Neural crest cell (in vitro differentiated cells): Measurements from ENCODE around the gene GPD2. TPM values are rescaled to one million over a fixed set of nuclear protein-coding genes. Genes with fewer than 3 reads are reported as not detected.

Experiments
- DNase-seq: peaks from one replicate; pipeline ENCODE4 v3.0.0; 2021; ENCODE audit warnings: low read depth, mixed read lengths, low spot score
- H3K27ac Mint-ChIP-seq: one replicate; pipeline ENCODE4 v1.8.0; 2021; ENCODE audit warnings: mild to moderate bottlenecking, mixed read lengths; ENCODE audit not compliant: unreplicated experiment
- H3K27me3 Mint-ChIP-seq: 2 replicates; pipeline ENCODE4 v1.8.0; 2021; ENCODE audit warnings: low read depth, mild to moderate bottlenecking, mixed read lengths
- H3K36me3 Mint-ChIP-seq: 2 replicates; pipeline ENCODE4 v1.8.0; 2021; ENCODE audit warnings: low read depth, mild to moderate bottlenecking, mixed read lengths
- H3K4me1 Mint-ChIP-seq: 2 replicates; pipeline ENCODE4 v1.8.0; 2021; ENCODE audit warnings: mixed read lengths
- H3K4me3 Mint-ChIP-seq: one replicate; pipeline ENCODE4 v1.8.0; 2021; ENCODE audit warnings: mild to moderate bottlenecking, mixed read lengths
- H3K9me3 Mint-ChIP-seq: 2 replicates; pipeline ENCODE4 v1.8.0; 2021; ENCODE audit warnings: mixed read lengths
- CTCF ChIP-seq: fragments of 200-600 bp; sonication (generic); conservative IDR thresholded peaks from 2 replicates; pipeline ENCODE4 v1.5.0; 2021; ENCODE audit warnings: antibody characterized with exemption, mild to moderate bottlenecking
- total RNA-seq: library from RNA; stranded (reverse); gene quantifications from 2 replicates; pipeline ENCODE4 v1.2.1, GENCODE V29; 2021

The GPD2 gene
- total RNA-seq, 1 donor from 2014 or later = 54.4 TPM

- Mint-ChIP-seq H3K27me3 (no peaks in the 10 kb centered on the region), H3K4me1 (no peaks in the 10 kb centered on the region), H3K4me3 (no peak overlapping the region), H3K36me3 (peaks cover 2% of the 10 kb centered on the region), H3K9me3 (no peaks in the 10 kb centered on the region), H3K27ac (no peak overlapping the region)
- no peak for DNase-seq
- no peak for TF ChIP-seq CTCF
Measured at GRCh38 chr2:156505696-156506095, 69.5 kb downstream of the GPD2 start.

GRCh38 chr2:156511122-156511521 is 74.9 kb downstream of the GPD2 start:
- no peak for TF ChIP-seq CTCF
- Mint-ChIP-seq H3K9me3 (no peaks in the 10 kb centered on the region), H3K27me3 (no peaks in the 10 kb centered on the region), H3K27ac (peak overlapping the region; percentile 2), H3K4me3 (no peak overlapping the region), H3K36me3 (peaks cover 11% of the 10 kb centered on the region), H3K4me1 (no peaks in the 10 kb centered on the region)
- DNase-seq = no peak

DNA sequence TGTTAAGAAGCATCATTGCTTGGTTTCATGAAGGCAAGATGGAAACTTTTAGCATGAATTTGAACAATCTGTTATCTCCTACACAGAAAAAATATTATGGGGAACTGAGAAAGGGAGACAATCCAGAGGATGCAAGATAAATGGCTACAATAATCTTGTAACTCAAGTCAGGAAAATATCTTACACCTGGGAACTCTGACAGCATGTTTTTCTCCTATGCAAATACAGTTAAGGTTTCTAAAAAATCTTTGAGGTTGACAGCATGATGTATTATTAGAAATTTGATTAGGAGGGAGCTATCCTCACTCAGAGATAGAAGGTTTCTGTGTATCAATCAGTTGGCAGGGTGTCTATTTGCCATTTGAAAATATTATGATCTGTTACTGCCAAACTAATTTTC is 75.6 kb downstream of the GPD2 start:
- Mint-ChIP-seq H3K4me3 (no peak overlapping the region), H3K27me3 (no peaks in the 10 kb centered on the region), H3K4me1 (no peaks in the 10 kb centered on the region), H3K27ac (no peak overlapping the region), H3K36me3 (peaks cover 11% of the 10 kb centered on the region), H3K9me3 (no peaks in the 10 kb centered on the region)
- no peak for DNase-seq
- no peak for TF ChIP-seq CTCF

GRCh38 chr2:156512451-156512850 is 76.3 kb downstream of the GPD2 start:
- Mint-ChIP-seq H3K27me3 (no peaks in the 10 kb centered on the region), H3K36me3 (peaks cover 11% of the 10 kb centered on the region), H3K27ac (no peak overlapping the region), H3K4me3 (no peak overlapping the region), H3K4me1 (no peaks in the 10 kb centered on the region), H3K9me3 (no peaks in the 10 kb centered on the region)
- no peak for TF ChIP-seq CTCF
- DNase-seq = no peak

DNA sequence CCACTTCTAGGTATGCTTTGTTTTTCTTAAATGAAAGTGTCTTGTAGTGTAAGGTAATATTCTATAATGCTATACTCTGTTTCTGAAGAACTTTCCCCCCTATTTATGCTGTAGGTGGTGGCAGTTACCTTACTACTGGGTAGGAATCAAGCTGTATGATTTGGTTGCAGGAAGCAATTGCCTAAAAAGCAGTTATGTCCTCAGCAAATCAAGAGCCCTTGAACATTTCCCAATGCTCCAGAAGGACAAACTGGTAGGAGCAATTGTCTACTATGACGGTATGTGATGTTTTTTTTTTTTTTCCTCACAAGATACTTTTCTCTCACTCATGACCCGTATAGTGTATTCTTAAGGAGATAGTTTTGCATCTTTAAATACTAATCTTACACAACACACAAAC is 77.0 kb downstream of the GPD2 start:
- no peak for TF ChIP-seq CTCF
- no peak overlapping the region for H3K27ac Mint-ChIP-seq
- H3K4me1 Mint-ChIP-seq = no peaks in the 10 kb centered on the region
- H3K36me3 Mint-ChIP-seq = peaks cover 14% of the 10 kb centered on the region
- no peaks in the 10 kb centered on the region for H3K27me3 Mint-ChIP-seq
- no peaks in the 10 kb centered on the region for H3K9me3 Mint-ChIP-seq
- no peak overlapping the region for H3K4me3 Mint-ChIP-seq
- no peak for DNase-seq

DNA sequence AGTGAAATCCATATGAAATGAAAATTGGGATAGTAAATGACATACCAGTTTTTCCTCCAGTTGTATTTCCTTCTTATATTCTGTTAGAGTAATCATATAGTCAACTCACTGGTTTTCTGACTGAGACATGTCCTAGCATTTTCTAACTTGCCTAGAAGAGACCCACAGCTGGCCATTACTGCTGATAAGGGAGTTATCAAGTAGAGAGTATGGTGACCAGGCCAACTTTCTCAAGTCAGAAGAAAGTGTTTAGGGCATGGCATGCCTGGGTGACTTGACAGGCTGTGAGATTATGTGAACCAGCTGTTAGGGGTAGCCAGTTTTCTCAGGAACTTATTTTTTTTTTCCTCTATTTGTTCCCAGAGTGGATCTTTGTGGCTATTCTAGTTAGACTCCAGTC is 81.2 kb downstream of the GPD2 start:
- no peak overlapping the region for H3K4me3 Mint-ChIP-seq
- no peaks in the 10 kb centered on the region for H3K4me1 Mint-ChIP-seq
- peaks cover 6% of the 10 kb centered on the region for H3K9me3 Mint-ChIP-seq
- no peak for TF ChIP-seq CTCF
- no peak for DNase-seq
- H3K36me3 Mint-ChIP-seq = peaks cover 24% of the 10 kb centered on the region
- H3K27me3 Mint-ChIP-seq = no peaks in the 10 kb centered on the region
- no peak overlapping the region for H3K27ac Mint-ChIP-seq
